BJ (cell line): ENCODE results near the gene NCOA1. TPM values are rescaled to one million over a fixed set of nuclear protein-coding genes. Genes with fewer than 3 reads are reported as not detected.
"Not testable (repeated sequence)": the region's sequence is repeated elsewhere in the genome, so short reads cannot be mapped to it uniquely, and the experiment has no call there.

Experiments
- CTCF ChIA-PET: fragments of 350-600 bp; formaldehyde crosslinking; extraction: SDS; loops from one replicate; lab custom pipeline; 2021; ENCODE audit warnings: antibody characterized with exemption, inconsistent platforms; lab: Yijun Ruan, JAX
- POLR2A ChIA-PET: fragments of 300-600 bp; sonication (Branson Sonifier 250); formaldehyde crosslinking; extraction: SDS; loops from one replicate; lab custom pipeline; 2021; ENCODE audit warnings: antibody characterized with exemption; lab: Charles Lee
- DNase-seq: peaks from one replicate; pipeline ENCODE4 v3.0.0-alpha.2; 2011; ENCODE audit warnings: low read depth
- H3K27me3 ChIP-seq: 2 replicates; pipeline ENCODE4 v1.6.0; 2011; ENCODE audit warnings: low read length; ENCODE audit not compliant: control insufficient read depth, insufficient read depth
- H3K36me3 ChIP-seq: 2 replicates; pipeline ENCODE4 v1.5.1; 2011; ENCODE audit warnings: low read length; ENCODE audit not compliant: control insufficient read depth, insufficient read depth
- H3K4me3 ChIP-seq: 2 replicates; pipeline ENCODE4 v1.5.1; 2011; ENCODE audit warnings: low read depth, mild to moderate bottlenecking, control low read depth, low read length
- polyA plus RNA-seq: library from polyadenylated mRNA; depleted of rRNA; stranded (reverse); fragments of >200 nt; gene quantifications from 2 replicates; pipeline ENCODE4 v1.2.3, GENCODE V29; 2011
- TF ChIP-seq, protein P1 (sequence below): IDR thresholded peaks from 2 replicates; pipeline ENCODE4 v1.5.1; 2011; ENCODE audit warnings: low read depth, mild to moderate bottlenecking, control low read depth, inconsistent platforms, low read length, moderate library complexity; ENCODE audit not compliant: insufficient read depth

Gene NCOA1
- polyA plus RNA-seq, 1 experiment = 16.0 TPM

DNA sequence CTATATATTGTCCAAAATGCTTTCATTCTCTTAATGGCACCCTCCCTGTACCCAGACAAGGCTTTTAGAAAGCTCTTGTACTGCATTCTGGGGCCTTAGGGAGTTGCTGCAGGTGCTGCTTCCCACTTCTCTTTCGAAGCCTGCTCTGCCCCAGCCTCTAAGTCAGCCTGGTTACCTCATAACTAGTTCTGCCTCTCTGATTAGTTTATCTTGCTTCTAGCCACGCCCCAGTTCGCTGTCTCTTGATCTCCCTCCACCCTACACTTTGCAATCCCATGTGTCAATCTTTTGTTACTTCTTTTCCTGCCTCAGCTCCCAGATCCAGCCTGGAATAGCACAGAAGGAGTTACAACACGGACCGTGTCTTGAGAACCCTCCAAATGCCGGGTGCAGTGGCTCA, 13.8 kb upstream of the NCOA1 start:
- Histone ChIP-seq H3K27me3 (no peaks in the 10 kb centered on the region), H3K36me3 (no peaks in the 10 kb centered on the region), H3K4me3 (no peak overlapping the region)
- TF ChIP-seq, protein P1, sequence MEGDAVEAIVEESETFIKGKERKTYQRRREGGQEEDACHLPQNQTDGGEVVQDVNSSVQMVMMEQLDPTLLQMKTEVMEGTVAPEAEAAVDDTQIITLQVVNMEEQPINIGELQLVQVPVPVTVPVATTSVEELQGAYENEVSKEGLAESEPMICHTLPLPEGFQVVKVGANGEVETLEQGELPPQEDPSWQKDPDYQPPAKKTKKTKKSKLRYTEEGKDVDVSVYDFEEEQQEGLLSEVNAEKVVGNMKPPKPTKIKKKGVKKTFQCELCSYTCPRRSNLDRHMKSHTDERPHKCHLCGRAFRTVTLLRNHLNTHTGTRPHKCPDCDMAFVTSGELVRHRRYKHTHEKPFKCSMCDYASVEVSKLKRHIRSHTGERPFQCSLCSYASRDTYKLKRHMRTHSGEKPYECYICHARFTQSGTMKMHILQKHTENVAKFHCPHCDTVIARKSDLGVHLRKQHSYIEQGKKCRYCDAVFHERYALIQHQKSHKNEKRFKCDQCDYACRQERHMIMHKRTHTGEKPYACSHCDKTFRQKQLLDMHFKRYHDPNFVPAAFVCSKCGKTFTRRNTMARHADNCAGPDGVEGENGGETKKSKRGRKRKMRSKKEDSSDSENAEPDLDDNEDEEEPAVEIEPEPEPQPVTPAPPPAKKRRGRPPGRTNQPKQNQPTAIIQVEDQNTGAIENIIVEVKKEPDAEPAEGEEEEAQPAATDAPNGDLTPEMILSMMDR = no peak
- ChIA-PET POLR2A (interaction anchor here (0.6 kb wide), 1 partner anchor 20 kb away, joined by 5 read pairs; no protein-coding TSS in a partner anchor), CTCF (no interaction called here)
- DNase-seq = no peak

- Histone ChIP-seq H3K27me3 (no peaks in the 10 kb centered on the region; the same call in 1 of the 2 replicates), H3K4me3 (no peak overlapping the region), H3K36me3 (no peaks in the 10 kb centered on the region)
- CTCF ChIA-PET = interaction anchor here (0.7 kb wide), 1 partner anchor 40 kb away, joined by 3 read pairs; no protein-coding TSS in a partner anchor
- TF ChIP-seq, protein P1 = no peak
- no peak for DNase-seq
- POLR2A ChIA-PET = no interaction called here
Observed at GRCh38 chr2:24478243-24478642, 12.8 kb upstream of the NCOA1 start.

- TF ChIP-seq, protein P1 = no peak
- Histone ChIP-seq H3K27me3 (no peaks in the 10 kb centered on the region; the same call in 1 of the 2 replicates), H3K36me3 (no peaks in the 10 kb centered on the region), H3K4me3 (no peak overlapping the region)
- DNase-seq = no peak
- ChIA-PET CTCF (no interaction called here), POLR2A (no interaction called here)
Observed at GRCh38 chr2:24480245-24480644, 10.8 kb upstream of the NCOA1 start.

DNA sequence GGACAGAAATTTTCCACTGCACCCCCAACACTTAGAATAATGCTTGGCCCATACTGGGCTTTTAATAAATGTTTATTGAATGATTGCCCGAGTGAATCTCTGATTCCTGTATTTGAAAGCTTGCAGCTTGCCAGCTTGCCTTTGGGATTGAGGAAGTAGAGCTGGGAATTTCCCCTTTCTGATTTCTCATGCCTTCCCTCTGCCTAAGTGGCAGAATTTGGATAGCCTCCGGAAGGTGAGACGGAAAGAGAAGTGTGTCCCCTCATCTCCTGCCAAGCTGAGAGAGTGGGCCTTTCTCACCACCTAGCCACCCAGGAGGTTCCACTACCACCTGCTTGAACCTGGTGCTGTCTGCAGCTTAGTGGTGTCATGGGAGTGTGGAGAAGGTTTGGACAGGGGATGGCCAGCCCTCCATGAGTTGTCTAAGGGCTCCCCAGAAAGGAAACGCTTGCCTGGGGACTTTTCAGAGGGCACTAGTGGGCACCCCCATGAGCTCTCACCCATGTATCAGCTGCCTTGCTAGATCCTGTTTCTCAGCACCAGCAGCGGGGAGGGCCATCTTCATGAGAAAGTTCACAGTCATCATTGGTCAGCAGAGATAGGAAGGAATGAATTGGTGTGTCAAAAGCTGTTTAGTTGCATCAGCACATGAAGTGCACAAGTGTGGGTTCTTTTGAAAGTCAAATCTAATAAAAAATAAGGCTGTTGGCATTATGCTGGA, 8.6 kb upstream of the NCOA1 start:
- no peaks in the 10 kb centered on the region for H3K36me3 ChIP-seq
- POLR2A ChIA-PET = no interaction called here
- CTCF ChIA-PET = no interaction called here
- H3K27me3 ChIP-seq = no peaks in the 10 kb centered on the region; the same call in 1 of the 2 replicates
- TF ChIP-seq, protein P1 = no peak
- no peak for DNase-seq
- H3K4me3 ChIP-seq = no peak overlapping the region

DNA sequence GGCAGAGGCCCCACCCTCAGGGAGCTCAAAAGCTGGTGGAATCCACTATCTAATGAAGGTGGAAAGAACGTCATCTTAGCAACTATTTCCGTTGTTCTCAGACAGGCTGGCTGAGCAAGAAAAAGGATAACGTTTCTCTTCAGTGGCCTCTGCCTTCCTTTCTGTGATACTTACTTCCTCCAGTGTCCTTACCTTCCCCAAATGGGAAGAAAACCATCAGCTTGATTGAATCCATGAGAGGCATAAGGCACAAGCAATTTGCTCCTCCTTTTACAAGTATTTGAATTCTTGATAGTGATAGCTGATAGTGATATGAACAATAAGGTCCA, 8.1 kb upstream of the NCOA1 start:
- no peak overlapping the region for H3K4me3 ChIP-seq
- H3K27me3 ChIP-seq = no peaks in the 10 kb centered on the region; the same call in 1 of the 2 replicates
- ChIA-PET CTCF (no interaction called here), POLR2A (no interaction called here)
- no peak for DNase-seq
- H3K36me3 ChIP-seq = no peaks in the 10 kb centered on the region
- TF ChIP-seq, protein P1 = no peak

DNA sequence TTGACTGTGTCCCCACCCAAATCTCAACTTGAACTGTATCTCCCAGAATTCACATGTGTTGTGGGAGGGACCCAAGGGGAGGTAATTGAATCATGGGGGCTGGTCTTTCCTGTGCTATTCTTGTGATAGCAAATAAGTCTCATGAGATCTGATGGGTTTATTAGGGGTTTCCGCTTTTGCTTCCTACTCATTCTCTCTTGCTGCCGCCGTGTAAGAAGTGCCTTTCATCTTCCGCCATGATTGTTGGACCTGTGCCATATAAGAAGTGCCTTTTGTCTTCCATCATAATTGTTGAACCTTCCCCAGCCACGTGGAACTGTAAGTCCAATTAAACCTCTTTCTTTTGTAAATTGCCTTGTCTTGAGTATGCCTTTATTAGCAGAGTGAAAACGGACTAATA, 6.4 kb upstream of the NCOA1 start:
- POLR2A ChIA-PET, H3K36me3 ChIP-seq, H3K4me3 ChIP-seq, H3K27me3 ChIP-seq, DNase-seq: not testable (repeated sequence)
- CTCF ChIA-PET = interaction anchor here (0.7 kb wide), 1 partner anchor 61 kb away, joined by 3 read pairs; no protein-coding TSS in a partner anchor
